HG03039 (cell line): ENCODE measurements around the gene NENF.
A peak's percentile ranks its signal among the peaks of the same experiment; 100 is the strongest.
"Not testable (repeated sequence)": the region's sequence is repeated elsewhere in the genome, so short reads cannot be mapped to it uniquely, and the experiment has no call there.

Experiments used
- ATAC-seq: cut with Tn5 transposase; IDR thresholded peaks from one replicate; pipeline ENCODE4 v1.9.1; 2021; ENCODE audit warnings: mild to moderate bottlenecking, moderate library complexity; ENCODE audit not compliant: unreplicated experiment

NENF gene

DNA sequence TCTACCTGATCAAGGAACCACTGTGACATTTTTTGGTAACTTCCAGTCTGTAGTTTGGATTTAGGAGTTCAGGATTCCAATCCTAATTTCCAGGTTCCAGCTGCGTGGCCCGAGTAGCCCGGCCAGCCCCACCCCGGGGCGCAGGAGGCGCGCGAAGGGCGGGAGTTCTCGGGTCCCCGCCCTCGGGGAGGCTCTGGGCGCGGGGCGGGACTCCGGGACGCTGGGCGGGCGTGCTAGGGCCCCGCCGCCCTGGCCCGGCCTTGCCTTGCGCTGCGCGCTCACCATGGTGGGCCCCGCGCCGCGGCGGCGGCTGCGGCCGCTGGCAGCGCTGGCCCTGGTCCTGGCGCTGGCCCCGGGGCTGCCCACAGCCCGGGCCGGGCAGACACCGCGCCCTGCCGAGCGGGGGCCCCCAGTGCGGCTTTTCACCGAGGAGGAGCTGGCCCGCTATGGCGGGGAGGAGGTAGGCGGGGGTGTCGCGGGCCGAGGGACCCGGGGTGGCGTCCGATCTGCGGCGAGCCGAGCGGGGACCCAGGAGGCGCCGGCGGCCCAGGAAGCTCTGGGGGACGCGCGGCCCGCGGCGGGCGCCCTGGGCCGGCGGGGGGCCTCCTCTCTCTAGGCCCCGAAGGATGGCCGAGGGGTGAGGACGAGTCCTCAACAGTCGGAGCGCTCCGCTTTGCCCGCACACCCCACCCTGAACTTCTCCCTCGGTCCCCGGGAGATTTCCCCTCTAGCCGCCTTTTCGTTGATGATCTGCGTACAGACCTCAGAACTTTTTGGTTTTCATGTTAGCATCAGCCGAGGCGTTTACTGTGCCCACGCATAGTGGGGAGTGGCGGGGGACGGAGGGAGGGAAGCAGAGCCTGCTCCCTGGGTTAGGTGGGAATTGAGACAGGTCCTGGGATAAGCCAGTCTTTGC lies at the start of gene NENF:
Gene NENF, plus strand, starts transcription at position 260 of the 916 bp plus-strand sequence. Its CDS starts 24 bp downstream, at position 284.
- peak; percentile 98 for ATAC-seq

GRCh38 chr1:212386029-212386428 lies 46.7 kb upstream of the NENF start:
- no peak for ATAC-seq

DNA sequence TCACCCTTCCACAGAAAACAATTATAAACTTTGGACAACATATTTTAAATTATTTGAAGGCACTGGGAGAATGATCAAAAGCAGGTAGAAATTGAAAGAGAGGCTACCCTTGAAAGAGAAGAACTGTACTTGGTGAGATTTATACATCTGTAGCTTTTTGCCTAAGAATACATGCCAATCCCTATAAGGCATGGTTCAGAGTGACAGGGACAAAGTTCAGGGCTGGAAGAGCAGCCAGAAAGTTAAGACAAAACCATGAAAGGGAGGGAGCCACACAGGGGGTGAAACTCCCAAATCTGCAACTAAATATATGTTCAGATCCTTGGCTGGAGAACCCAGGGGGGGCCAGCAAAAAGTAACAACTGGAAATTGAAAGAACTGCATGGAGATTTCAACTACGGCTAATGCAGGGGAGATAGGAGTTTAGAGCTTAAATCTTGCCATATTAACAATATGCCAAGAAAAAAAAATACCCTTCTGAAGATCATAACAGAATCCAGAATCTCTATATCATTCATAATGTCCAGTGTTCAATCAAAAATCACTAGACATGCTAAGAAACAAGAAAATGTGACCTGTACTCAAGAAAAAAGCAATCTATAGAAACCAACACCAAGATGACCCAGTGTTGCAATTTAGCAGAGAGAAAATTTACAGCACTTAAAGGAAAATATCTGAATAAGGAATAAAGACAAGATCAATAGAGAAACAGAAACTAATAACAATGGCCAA lies 43.6 kb upstream of the NENF start:
- no peak for ATAC-seq

GRCh38 chr1:212395678-212396437 lies 36.9 kb upstream of the NENF start:
- ATAC-seq: not testable (repeated sequence)

GRCh38 chr1:212396638-212397037 lies 36.1 kb upstream of the NENF start:
- ATAC-seq: no peak

DNA sequence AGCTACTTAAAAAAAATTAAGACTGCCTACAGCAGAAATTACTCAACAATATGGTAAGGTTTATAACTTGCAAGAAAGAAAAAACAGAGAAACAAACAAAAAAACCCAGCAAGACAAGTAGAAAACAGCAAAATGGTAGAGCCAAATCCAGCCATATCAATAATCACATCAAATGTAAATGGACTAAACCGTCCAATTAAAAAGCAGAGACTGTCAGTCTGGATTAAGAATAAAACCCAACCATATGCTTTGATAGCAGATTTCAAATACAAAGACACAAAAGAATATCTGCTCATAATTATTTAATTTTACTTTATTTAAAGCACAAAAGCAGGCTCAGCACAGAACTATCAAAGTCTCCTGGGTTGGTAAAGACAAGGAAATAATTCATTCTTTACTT lies 35.5 kb upstream of the NENF start:
- no peak for ATAC-seq

DNA sequence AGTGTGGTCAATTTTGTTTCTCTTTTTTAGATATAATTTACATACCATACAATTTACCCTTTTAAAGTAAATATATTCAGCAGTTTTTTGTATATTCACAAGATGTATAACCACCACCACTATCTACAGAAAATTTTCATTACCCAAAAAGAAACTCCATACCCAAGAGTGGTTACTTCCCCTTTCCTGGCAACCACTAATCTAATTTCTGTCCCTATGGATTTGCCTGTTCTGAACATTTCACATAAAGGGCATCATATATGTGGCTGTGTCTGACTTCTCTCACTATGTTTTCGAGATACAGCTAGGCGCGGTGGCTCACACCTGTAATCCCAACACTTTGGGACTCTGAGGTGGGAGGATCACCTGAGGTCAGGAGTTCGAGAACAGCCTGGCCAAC lies 31.7 kb upstream of the NENF start:
- ATAC-seq: no peak

- ATAC-seq: no peak
Measured at GRCh38 chr1:212401838-212402582, 30.7 kb upstream of the NENF start.

DNA sequence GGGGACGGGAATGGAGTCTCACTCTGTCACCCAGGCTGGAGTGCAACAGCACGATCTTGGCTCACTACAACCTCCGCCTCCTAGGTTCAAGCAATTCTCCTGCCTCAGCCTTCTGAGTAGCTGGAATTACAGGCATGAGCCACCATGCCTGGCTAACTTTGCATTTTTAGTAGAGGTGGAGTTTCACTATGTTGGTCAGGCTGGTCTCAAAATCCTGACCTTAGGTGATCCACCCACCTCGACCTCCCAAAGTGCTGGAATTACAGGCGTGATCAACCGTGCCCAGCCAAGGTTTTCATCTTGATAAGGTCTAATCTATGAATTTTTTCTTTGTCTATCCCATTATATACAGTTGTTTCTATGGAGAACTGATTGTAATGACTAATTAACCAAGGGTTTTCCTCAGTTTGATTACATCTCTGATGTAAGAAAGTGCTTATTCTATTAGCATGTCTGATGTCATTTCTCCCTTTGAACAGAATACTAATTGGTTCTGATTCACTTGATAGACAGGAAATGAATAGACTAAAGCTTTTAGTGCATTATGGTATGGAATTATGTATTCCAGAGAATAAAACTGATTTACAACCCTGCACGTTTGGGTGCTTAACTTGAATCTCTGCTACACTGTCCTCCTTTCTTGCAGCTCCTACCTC lies 29.9 kb upstream of the NENF start:
- ATAC-seq: no peak

- ATAC-seq: no peak
Measured at GRCh38 chr1:212410231-212410820, 22.4 kb upstream of the NENF start.

DNA sequence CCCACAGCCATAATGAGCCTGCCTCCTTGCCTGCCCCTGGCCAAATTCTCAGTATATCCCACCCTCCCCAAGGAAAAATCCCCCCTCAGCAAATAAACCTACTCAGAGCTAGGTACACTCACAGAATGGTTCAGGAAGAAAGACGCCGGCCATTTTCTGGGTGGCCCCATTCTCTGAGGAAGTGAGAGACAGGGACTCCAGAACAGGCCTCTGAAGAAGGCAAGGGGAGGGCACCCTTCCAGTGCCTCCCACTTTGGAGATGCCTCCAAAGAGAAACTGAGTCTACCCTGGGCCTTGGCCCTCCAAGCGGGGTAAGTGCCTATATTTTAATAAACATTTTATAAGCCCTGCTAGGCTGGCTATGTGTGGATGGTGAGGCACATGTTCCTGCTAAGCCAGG lies 20.3 kb upstream of the NENF start:
- no peak for ATAC-seq

DNA sequence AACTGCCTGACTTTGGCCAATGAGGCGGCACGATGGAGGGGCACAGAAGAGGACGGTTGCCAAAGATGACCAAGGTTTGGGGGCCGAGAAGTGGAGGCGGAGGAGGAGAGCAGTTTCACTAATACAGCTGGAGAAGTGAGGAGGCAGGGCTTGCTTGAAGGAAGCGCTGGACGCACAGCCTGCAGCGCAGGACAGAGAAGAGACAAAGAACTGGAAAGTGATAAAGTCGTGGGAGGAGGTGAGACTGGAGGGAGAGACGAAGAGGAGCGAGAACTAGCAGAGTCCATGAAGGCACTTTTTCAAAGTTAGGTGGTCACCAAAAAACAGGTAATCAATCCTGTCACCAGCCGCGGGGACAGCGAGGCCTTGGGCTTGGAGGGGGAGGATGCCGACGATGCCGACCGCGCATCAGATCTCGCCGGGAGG lies 18.8 kb upstream of the NENF start:
- no peak for ATAC-seq

- ATAC-seq: peak; percentile 96
Measured at GRCh38 chr1:212414328-212415106, 18.2 kb upstream of the NENF start, which contains the start of gene PACC1. PACC1 (minus strand) TSS chr1:212414886; CDS start chr1:212414757, 129 bp downstream.

DNA sequence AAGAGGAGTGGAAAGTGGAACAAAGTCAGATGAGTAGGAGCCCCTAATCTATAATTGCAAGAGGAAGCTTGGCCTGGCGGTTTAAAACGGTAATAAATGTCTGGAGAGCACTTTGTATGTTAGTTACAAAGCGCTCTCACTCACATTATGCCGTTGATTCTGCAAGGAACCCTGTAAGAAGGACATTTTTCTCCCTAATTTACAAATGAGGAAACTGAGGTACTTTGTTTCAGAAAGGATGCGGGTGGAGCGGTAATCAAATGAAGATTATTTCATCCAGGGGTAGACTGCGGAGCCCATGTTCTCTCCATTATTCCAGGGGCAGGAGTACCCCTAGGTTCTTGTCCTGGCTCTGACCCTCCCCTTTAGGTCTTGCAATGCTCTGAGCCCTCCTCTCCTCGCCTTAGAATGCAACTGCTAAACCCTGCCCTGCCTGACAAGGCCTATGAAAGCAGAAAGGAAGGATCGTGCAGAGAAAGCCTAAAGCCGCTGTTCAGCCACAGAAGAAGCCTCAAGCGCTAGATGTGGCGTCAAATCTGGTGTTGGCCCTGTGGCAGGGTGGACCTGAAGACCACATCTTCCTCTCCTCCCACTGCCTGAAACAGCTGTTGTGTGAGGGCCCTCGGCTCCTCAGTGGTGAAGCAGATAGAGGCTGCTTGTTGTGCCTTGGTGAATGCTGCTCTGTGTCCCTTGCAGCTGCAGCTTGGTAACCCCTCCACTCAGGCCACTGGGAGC lies 17.4 kb upstream of the NENF start:
- no peak for ATAC-seq

GRCh38 chr1:212421165-212421564 lies 11.6 kb upstream of the NENF start:
- ATAC-seq: no peak

DNA sequence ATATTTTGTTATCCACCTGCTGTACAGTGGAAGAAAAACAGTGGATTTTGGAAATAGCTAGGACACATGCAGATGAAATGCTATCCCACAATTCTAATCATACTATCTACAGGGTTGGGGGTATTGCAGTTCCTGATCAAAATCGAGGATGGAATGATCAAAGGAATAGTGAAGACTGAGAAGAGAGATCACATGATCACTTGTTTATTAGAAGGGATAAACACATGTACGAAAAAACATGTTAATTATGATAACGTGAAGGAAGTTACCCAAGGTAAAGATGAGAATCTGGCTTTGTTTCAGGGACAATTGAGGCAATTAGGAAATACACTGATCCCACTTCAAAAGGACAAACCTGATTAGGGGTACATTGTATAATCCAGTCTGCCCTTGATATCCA lies 8.8 kb upstream of the NENF start:
- no peak for ATAC-seq

GRCh38 chr1:212428496-212428895 lies 4.2 kb upstream of the NENF start:
- no peak for ATAC-seq

DNA sequence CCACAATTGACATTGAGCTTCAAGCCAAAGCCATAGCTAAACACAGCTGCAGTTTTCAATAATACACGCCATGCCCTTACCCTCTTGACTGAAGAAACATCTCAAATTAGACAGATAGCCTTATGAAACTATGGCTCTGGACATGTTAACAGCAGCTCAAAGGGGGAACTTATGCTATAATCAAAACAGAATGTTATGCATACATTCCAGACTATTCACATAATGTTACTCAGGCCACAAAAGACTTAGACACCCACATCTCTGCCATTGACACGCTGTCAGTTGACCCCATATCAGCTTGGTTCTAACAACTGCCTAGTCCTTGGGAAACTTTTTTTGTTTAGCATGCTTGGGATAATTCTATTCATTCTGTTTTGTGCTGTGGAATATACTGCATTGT lies 2.3 kb upstream of the NENF start:
- ATAC-seq: no peak
